Right lobe of liver (tissue), 6 donors: ENCODE data around the gene IDNK. TPM values are rescaled to one million over a fixed set of nuclear protein-coding genes. Genes with fewer than 3 reads are reported as not detected.

ENCODE experiments used
- ATAC-seq, 4 donors: fragments of 200-7000 bp; cut with Tn5 transposase; one replicate each; pipeline ENCODE4 v1.9.1; 2020; ENCODE audit warnings: mild to moderate bottlenecking in 4 of 4, moderate library complexity in 4 of 4
- DNase-seq, 3 donors: peaks; one replicate each; pipeline ENCODE4 v3.0.0-alpha.2; 2020
- H3K27ac ChIP-seq, 3 donors: fragments of 200-600 bp; one replicate each; pipeline ENCODE4 v1.8.0; 2022
- H3K27me3 ChIP-seq, 2 donors: fragments of 200-600 bp; one replicate each; pipeline ENCODE4 v1.8.0; 2022
- H3K36me3 ChIP-seq, 4 donors: fragments of 200-600 bp; sonication (generic) in 1 of 4; one replicate each; pipeline versions ENCODE4 v1.5.1 to v1.8.0; 2017 to 2022; ENCODE audit warnings: control low read depth in 1 of 4
- H3K4me1 ChIP-seq, 4 donors: fragments of 200-600 bp; sonication (generic) in 1 of 4; one replicate each; pipeline versions ENCODE4 v1.5.1 to v1.8.0; 2017 to 2022; ENCODE audit warnings: control low read depth in 1 of 4
- H3K4me3 ChIP-seq, 3 donors: fragments of 200-600 bp; one replicate each; pipeline ENCODE4 v1.8.0; 2022
- H3K9me3 ChIP-seq, 4 donors: fragments of 200-600 bp; sonication (generic) in 1 of 4; one replicate each; pipeline versions ENCODE4 v1.5.1 to v1.8.0; 2017 to 2022; ENCODE audit warnings: control low read depth in 1 of 4
- CTCF ChIP-seq, 4 donors: fragments of 200-600 bp in 3 of 4; fragments of 450-650 bp in 1 of 4; IDR thresholded peaks; one replicate each; pipeline versions ENCODE4 v1.5.1 to v1.8.0; 2016 to 2022; ENCODE audit warnings: antibody characterized with exemption in 4 of 4, mild to moderate bottlenecking in 2 of 4
- POLR2A ChIP-seq: fragments of 450-650 bp; IDR thresholded peaks from one replicate; pipeline ENCODE4 v1.6.1; 2017; ENCODE audit warnings: antibody characterized with exemption, mild to moderate bottlenecking
- WGBS: methylation state at CpG from one replicate; pipeline ENCODE4 v1.1.6; 2018; ENCODE audit warnings: low coverage, low lambda C conversion rate; ENCODE audit not compliant: insufficient coverage; ENCODE audit errors: missing lambda C conversion rate; 5-methylcytosine and 5-hydroxymethylcytosine counted together
- intact Hi-C, 2 donors: fragments of 100-400 bp; cut with DNase I; formaldehyde crosslinking; loops; one replicate each; pipeline versions ENCODE4 v1.11.2 to v1.14.1; 2022
- long read RNA-seq: library from polyadenylated mRNA; unstranded; transcript quantifications from one replicate; pipeline ENCODE4 v2.0.0, GENCODE V29; 2019
- total RNA-seq, 6 experiments: library from RNA; depleted of rRNA in 2 of 6; stranded (reverse); fragments of >200 nt in 2 of 6; fragmentation: NEBNext Ultra II Directional in 3 of 6; extraction: Animal tissue kit (Norgen Biotek cat#: 25700) in 3 of 6; gene quantifications; one replicate each; pipeline versions ENCODE4 v1.1.0 to v1.2.4, GENCODE V29; 2016 to 2023
- donor health status: DM: no; HTN: yes; CAD: no.
- donor health status: DM: no; HTN: no; CAD: no.
- donor health status: DM: no; HTN: no; CAD: no.
- donor health status: DM: no; HTN: yes; CAD: no.
- donor health status: DM: no; HTN: yes; CAD: no.

Gene IDNK
- total RNA-seq: 10 to 100 TPM; 10.6 to 24.6 (median 17.8) TPM
- long read RNA-seq, partial matches to known transcripts: 1 of 9 reads
- long read RNA-seq, other reads (novel, unspliced or antisense): 4 of 9 reads

- WGBS: under 1% methylated on average over 28 of the region's 79 CpGs
- H3K27me3 ChIP-seq: no peaks in the 10 kb centered on the region
- intact Hi-C loops: no loop called here
Observed at GRCh38 chr9:83622939-83623678, at the start of gene IDNK. Gene IDNK (plus strand): TSS chr9:83623143. CDS start chr9:83623172, 29 bp downstream.

GRCh38 chr9:83574482-83574881, 48.5 kb upstream of the IDNK start:
- 50% methylated on average over 1 of the region's 1 CpG for WGBS
- no peaks in the 10 kb centered on the region for H3K9me3 ChIP-seq
- TF ChIP-seq POLR2A (no peak), CTCF (IDR thresholded peaks at IDR 0.05) (no peak)
- DNase-seq: no peak
- H3K4me3 ChIP-seq: no peak overlapping the region
- H3K36me3 ChIP-seq: no peaks in the 10 kb centered on the region
- H3K4me1 ChIP-seq: peaks cover 0 to 8% (median 0%) of the 10 kb centered on the region in 4 donors
- H3K27me3 ChIP-seq: no peaks in the 10 kb centered on the region
- no peak for ATAC-seq
- H3K27ac ChIP-seq: no peak overlapping the region
- intact Hi-C loops: no loop called here

More at GRCh38 chr9:83622939-83623678, at the start of gene IDNK:
- ATAC-seq: peak; percentile 66 to 83 (median 78)
- Histone ChIP-seq H3K4me3 (peak within 1 kb of the TSS; percentile 85 to 97 (median 96)), H3K9me3 (no peaks in the 10 kb centered on the region), H3K4me1 (peaks cover 0 to 28% (median 10%) of the 10 kb centered on the region in 4 donors), H3K27ac (peak within 1 kb of the TSS; percentile 94 to 97 (median 96)), H3K36me3 (peaks cover 0 to 7% (median 0%) of the 10 kb centered on the region in 4 donors)
- peak; percentile 74 for TF ChIP-seq POLR2A
- TF ChIP-seq CTCF (IDR thresholded peaks at IDR 0.05): no peak
- peak; percentile 77 to 81 (median 78) for DNase-seq

- DNase-seq (no peak), ATAC-seq (no peak)
- H3K4me3 ChIP-seq: no peak overlapping the region
- no peaks in the 10 kb centered on the region for H3K4me1 ChIP-seq
- no peaks in the 10 kb centered on the region for H3K36me3 ChIP-seq
- H3K27ac ChIP-seq: no peak overlapping the region
- no peak for TF ChIP-seq CTCF (IDR thresholded peaks at IDR 0.05)
- TF ChIP-seq POLR2A: no peak
- H3K9me3 ChIP-seq: no peaks in the 10 kb centered on the region
- no peaks in the 10 kb centered on the region for H3K27me3 ChIP-seq
- intact Hi-C loops: no loop called here
- 47% methylated on average over 1 of the region's 1 CpG for WGBS
Observed at GRCh38 chr9:83582029-83582428, 40.9 kb upstream of the IDNK start.

GRCh38 chr9:83583151-83584014, 39.6 kb upstream of the IDNK start:
- no peaks in the 10 kb centered on the region for H3K27me3 ChIP-seq
- ATAC-seq (peak; percentile 94 to 97 (median 96)), DNase-seq (peak in 2 of 3 donors; percentile 38 to 69)
- H3K4me3 ChIP-seq: no peak overlapping the region
- no peaks in the 10 kb centered on the region for H3K4me1 ChIP-seq
- H3K27ac ChIP-seq: no peak overlapping the region
- peak; percentile 73 to 85 (median 84) for TF ChIP-seq CTCF (IDR thresholded peaks at IDR 0.05)
- TF ChIP-seq POLR2A: no peak
- no peaks in the 10 kb centered on the region for H3K36me3 ChIP-seq
- no peaks in the 10 kb centered on the region for H3K9me3 ChIP-seq
- intact Hi-C loops: no loop called here
- WGBS: 53% methylated on average over 6 of the region's 6 CpGs
